H1 (cell line): Measurements from ENCODE around the gene HIC1. TPM values are rescaled to one million over a fixed set of nuclear protein-coding genes. Genes with fewer than 3 reads are reported as not detected.

Experiments used
- ATF2 ChIP-seq: IDR thresholded peaks from 2 replicates; pipeline ENCODE4 v1.6.1; 2012; ENCODE audit warnings: low read length, inconsistent platforms
- CHD7 ChIP-seq: fragments of 300-600 bp; sonication (generic); IDR thresholded peaks from 2 replicates; pipeline ENCODE4 v1.7.1; 2012; ENCODE audit warnings: low read length, moderate library complexity, mild to moderate bottlenecking, inconsistent platforms; ENCODE audit not compliant: insufficient replicate concordance
- EP300 ChIP-seq, 2 experiments: IDR thresholded peaks; 1 replicate in 1 of 2; 2 replicates in 1 of 2; pipeline ENCODE4 v1.6.1; 2011 to 2012; ENCODE audit warnings: low read depth in 2 of 2, low read length in 2 of 2, mild to moderate bottlenecking in 2 of 2, borderline replicate concordance in 1 of 2, inconsistent platforms in 1 of 2, moderate library complexity in 1 of 2
- EZH2 ChIP-seq: fragments of 200-600 bp; sonication (generic); IDR thresholded peaks from 2 replicates; pipeline ENCODE4 v1.7.1; 2012; ENCODE audit warnings: low read depth, mild to moderate bottlenecking, moderate library complexity, low read length, inconsistent platforms; ENCODE audit not compliant: severe bottlenecking
- HDAC2 ChIP-seq, 2 experiments: fragments of 300-600 bp in 1 of 2; sonication (generic) in 1 of 2; IDR thresholded peaks; 2 replicates each; pipeline ENCODE4 v1.6.1; 2011 to 2012; ENCODE audit warnings: low read depth in 2 of 2, low read length in 2 of 2, mild to moderate bottlenecking in 2 of 2, moderate library complexity in 2 of 2, borderline replicate concordance in 1 of 2, inconsistent platforms in 1 of 2
- RXRA ChIP-seq: IDR thresholded peaks from 2 replicates; pipeline ENCODE4 v1.6.1; 2011; ENCODE audit warnings: low read depth, mild to moderate bottlenecking, low read length, moderate library complexity; ENCODE audit not compliant: insufficient read depth
- SP1 ChIP-seq: IDR thresholded peaks from 2 replicates; pipeline ENCODE4 v1.6.1; 2011; ENCODE audit warnings: low read depth, low read length
- polyA plus RNA-seq, 7 experiments: library from polyadenylated mRNA; depleted of rRNA in 3 of 7; stranded (reverse) in 5 of 7; unstranded in 2 of 7; fragments of >200 nt in 5 of 7; fragments of 200-250 nt in 2 of 7; gene quantifications; 1 replicate in 5 of 7; 2 replicates in 1 of 7; 4 replicates in 1 of 7; pipeline versions ENCODE4 v1.2.1 to v1.2.3, GENCODE V29; 2011 to 2013; ENCODE audit warnings: missing spikeins in 2 of 7, mixed read lengths in 2 of 7
- total RNA-seq: library from RNA; stranded (reverse); fragmentation: NEBNext Ultra II Directional; extraction: Animal tissue kit (Norgen Biotek cat#: 25700); gene quantifications from 2 replicates; pipeline ENCODE4 v1.2.1, GENCODE V29; 2021

The HIC1 gene
- total and polyA plus RNA-seq, 2 of the 8 experiments (the other 6 are each of a cell fraction or from before 2014, with no cell fraction given), result 0.06 to 0.09 TPM

DNA sequence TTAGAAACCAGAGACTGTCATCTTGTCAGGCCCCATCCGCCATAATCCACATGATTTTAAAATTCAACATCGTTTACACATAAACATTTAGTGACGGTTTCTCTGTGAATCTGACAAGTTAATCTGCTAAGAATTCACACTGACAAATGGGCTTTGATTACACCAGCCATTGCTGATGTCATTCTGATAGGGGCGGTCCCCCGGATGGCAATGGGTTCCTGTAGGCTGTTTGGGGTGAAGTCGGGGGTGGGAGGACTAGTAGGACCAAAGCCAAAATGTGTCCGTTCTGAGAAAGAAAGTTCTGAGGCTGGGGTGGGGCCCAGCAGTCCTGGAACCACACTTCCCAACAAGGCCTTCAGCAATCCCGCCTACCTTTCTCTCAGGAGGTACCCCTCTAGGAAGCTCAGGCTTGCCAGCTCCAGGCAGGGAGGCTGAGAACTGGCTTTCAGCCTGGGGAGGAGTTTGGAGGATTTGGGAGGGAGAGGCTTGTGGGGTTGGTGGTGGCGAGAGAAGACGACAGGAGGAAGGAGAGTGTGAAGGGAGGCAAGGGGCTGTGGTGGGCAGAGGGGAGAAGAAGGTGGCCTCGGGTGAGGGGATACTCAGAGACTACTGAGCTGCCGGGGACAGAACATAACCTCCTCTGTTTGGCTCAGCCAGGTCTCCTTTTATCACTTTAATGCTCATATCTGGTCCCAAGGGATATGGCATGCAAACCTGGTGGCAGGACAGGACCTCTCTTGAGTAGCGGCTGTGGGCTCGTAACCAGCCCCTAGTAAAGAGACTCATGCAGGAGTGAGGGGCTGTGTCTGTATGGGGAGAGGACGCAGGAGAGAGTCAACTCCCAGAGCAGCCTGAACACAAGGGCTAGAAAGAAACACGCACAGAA lies 8.6 kb downstream of the HIC1 start (continued):
- TF ChIP-seq HDAC2 (IDR thresholded peaks at IDR 0.05; ENCODE audit: borderline replicate concordance in 1 of 2, low read depth in 2 of 2, low read length in 2 of 2) (no peak), EP300 (IDR thresholded peaks at IDR 0.05; ENCODE audit: borderline replicate concordance in 1 of 2, low read depth in 2 of 2, low read length in 2 of 2) (no peak), ATF2 (no peak), CHD7 (no peak), SP1 (no peak), EZH2 (no peak), RXRA (no peak)
- TF ChIP-seq, all 59 proteins: peak for 0
